ENCODE data around the gene EXOC6. TPM values are rescaled to one million over a fixed set of nuclear protein-coding genes. Genes with fewer than 3 reads are reported as not detected.

Gene EXOC6
- polyA plus RNA-seq, 6 donors from 2014 or later: 11.8 to 16.2 (median 14.4) TPM

DNA sequence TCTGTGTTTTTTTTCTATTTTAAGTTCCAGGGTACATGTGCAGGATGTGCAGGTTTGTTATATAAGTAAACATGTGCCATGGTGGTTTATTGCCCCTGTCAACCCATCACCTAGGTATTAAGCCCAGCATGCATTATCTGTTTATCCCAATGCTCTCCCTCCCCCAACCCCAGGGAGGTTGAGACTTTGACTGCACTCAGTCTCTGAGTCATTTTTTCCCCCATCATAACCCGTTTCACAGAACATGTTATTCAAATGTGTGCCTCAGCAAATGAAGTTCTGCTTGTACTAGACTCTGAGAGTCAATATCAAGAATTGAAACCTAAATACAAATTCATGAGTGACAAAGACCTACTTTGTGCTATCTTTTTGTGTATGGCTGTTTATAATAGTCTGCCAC lies 142.3 kb downstream of the EXOC6 start:
- H3K27me3 Mint-ChIP-seq: no peaks in the 10 kb centered on the region
- no peak for ATAC-seq (ENCODE audit: low read depth in 2 of 2)
- H3K4me1 Mint-ChIP-seq: peaks cover 0 to under 1% (median 0%) of the 10 kb centered on the region in 3 donors
- DNase-seq: no peak
- H3K36me3 Mint-ChIP-seq: peaks cover under 1 to 6% of the 10 kb centered on the region in 2 donors
- H3K9me3 Mint-ChIP-seq: no peaks in the 10 kb centered on the region
- no peak overlapping the region for H3K4me3 Mint-ChIP-seq
- peak overlapping the region in 2 of 6 donors; percentile 12 to 43 for H3K27ac Mint-ChIP-seq

DNA sequence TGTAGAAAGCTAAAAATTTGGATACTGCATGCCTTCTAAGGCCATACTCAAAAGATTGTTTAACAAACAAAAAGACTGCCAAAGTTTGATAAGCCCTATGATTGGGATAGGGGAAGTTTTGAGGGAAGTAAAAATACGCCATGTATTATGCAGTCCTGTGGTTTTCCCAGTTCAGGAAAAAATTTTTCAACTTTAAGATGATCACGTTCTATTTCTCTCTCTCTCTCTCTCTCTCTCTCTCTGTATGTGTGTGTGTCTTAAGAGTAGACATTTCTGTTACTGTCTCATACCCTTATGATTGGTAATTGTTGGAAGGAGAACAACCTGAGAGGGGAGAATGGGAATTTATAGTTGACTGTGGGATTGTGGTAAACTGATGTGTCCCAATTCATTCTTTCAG lies 143.2 kb downstream of the EXOC6 start:
- Mint-ChIP-seq H3K4me1 (no peaks in the 10 kb centered on the region), H3K27me3 (no peaks in the 10 kb centered on the region), H3K9me3 (no peaks in the 10 kb centered on the region), H3K27ac (no peak overlapping the region), H3K36me3 (peaks cover 0 to 6% of the 10 kb centered on the region in 2 donors), H3K4me3 (no peak overlapping the region)
- ATAC-seq (ENCODE audit: low read depth in 2 of 2) (no peak), DNase-seq (no peak)

DNA sequence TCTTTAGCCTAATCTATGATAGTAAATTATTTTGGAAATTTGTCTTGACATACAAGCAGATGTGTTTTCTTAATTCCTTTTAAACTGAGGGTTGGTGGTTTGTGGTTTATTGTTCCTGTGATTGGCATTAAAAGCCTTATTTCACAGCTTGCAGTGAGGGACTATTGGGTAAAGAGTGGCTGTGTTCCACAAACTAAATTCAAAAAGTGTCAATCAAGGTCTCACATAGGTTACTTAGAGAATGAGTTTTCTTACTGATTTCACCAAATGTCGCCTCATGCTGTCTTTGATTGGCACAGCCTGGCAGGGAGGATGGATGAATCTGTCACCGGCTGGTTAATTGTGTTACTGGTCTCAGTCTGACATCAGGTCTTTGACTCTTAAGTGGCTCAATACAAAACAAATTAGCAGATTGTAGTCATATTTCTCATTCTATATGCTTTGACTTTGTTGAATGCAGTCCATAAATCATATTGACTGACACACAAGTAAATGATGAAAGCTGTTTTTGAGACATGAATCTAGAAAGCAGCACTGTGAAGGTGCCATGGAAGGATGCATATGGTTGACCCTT lies 145.5 kb downstream of the EXOC6 start:
- Mint-ChIP-seq H3K27ac (peak overlapping the region in 1 of 6 donors; percentile 30), H3K9me3 (no peaks in the 10 kb centered on the region), H3K36me3 (no peaks in the 10 kb centered on the region), H3K4me1 (no peaks in the 10 kb centered on the region), H3K4me3 (no peak overlapping the region), H3K27me3 (no peaks in the 10 kb centered on the region)
- ATAC-seq (ENCODE audit: low read depth in 2 of 2) (no peak), DNase-seq (no peak)

DNA sequence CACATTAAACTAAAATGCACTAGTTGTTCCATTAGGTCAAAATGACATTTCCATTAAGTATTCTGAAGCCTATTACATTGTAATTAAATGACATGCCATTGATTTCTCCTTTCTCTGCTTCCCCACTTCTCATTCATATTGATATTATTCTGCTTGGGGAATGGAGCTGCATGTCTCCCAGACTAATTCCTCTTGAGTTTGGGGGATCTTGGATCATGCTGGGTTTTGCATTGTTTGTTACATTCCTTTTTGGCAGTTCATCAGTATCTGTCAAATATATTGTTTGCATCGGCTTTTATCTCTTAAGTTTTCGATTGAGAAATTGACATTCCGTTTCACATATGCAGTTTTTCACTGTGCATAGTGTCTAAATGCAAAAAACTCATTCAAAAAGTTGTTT lies 147.2 kb downstream of the EXOC6 start:
- no peak overlapping the region for H3K27ac Mint-ChIP-seq
- no peaks in the 10 kb centered on the region for H3K4me1 Mint-ChIP-seq
- DNase-seq (no peak), ATAC-seq (ENCODE audit: low read depth in 2 of 2) (no peak)
- H3K36me3 Mint-ChIP-seq: no peaks in the 10 kb centered on the region
- H3K4me3 Mint-ChIP-seq: no peak overlapping the region
- H3K27me3 Mint-ChIP-seq: no peaks in the 10 kb centered on the region
- H3K9me3 Mint-ChIP-seq: no peaks in the 10 kb centered on the region

DNA sequence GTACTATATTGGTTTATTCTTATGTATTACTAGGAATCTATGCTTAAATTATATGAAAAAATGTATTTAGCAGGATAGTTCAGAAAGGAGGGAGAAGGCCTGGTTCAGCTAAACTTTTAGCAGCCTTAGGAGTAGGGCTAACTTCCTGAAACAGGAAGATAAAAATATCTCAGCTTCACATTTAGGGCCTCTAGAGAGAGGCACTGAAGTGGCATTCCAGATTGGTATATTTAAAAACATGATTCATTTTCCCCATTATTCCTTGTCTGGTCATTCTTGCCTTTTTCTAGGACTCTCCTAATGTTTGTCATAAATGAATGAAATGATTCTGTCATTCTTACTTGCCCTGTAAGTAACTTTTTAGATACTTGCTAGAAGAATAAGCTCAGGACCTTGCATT lies 149.3 kb downstream of the EXOC6 start:
- DNase-seq (no peak), ATAC-seq (ENCODE audit: low read depth in 2 of 2) (no peak)
- no peak overlapping the region for H3K27ac Mint-ChIP-seq
- no peaks in the 10 kb centered on the region for H3K36me3 Mint-ChIP-seq
- H3K9me3 Mint-ChIP-seq: no peaks in the 10 kb centered on the region
- H3K4me3 Mint-ChIP-seq: no peak overlapping the region
- no peaks in the 10 kb centered on the region for H3K27me3 Mint-ChIP-seq
- no peaks in the 10 kb centered on the region for H3K4me1 Mint-ChIP-seq

DNA sequence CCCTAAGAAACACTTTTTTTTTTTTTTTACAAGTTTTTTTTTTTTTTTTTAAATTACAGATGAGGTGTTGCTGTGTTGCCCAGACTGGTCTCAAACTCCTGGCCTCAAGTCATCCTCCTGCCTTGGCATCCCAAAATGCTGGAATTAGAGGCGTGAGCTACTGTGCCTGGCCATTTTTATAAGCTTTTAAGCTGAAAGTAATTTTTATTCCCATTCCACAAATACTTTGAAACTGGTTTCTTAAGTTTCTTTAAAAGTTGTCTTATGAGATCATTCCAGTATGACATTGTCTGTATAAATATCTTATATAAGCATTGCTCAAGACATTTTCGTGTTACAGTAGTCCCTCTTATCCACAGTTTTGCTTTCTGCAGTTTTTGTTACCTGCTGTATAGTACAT lies 150.9 kb downstream of the EXOC6 start:
- Mint-ChIP-seq H3K4me3 (no peak overlapping the region), H3K27me3 (no peaks in the 10 kb centered on the region), H3K27ac (no peak overlapping the region), H3K36me3 (no peaks in the 10 kb centered on the region), H3K4me1 (no peaks in the 10 kb centered on the region), H3K9me3 (no peaks in the 10 kb centered on the region)
- DNase-seq (no peak), ATAC-seq (ENCODE audit: low read depth in 2 of 2) (no peak)

DNA sequence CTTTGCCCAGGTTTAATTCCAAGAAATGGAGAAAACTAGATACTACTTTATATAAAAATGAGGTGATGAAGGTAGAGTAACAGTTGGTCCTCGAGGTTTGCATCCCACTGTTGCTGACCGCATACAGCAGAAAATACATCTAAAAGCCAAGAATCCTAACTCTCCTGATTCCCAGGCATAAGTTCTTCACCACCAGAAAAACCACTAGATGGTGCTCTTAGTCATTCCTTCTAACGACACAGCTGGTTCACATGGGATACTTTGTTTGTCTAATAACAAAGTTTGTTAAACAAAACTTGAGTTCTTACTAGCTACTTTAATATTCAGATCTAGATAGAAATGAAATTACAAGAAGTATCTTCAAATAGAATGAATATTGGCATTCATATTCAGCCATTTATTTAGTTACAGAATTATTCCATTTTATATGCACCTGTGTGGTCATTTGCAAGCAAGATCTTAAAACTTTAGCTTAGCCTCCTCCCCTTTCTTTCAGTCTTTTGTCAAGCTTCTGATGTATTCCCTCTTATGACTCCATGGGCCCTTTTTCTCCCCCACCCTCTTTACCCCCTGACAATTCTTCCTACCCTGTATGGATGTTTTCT lies 158.2 kb downstream of the EXOC6 start:
- ATAC-seq (ENCODE audit: low read depth in 2 of 2) (no peak), DNase-seq (no peak)
- Mint-ChIP-seq H3K4me1 (no peaks in the 10 kb centered on the region), H3K4me3 (no peak overlapping the region), H3K36me3 (no peaks in the 10 kb centered on the region), H3K9me3 (no peaks in the 10 kb centered on the region), H3K27ac (no peak overlapping the region), H3K27me3 (no peaks in the 10 kb centered on the region)

DNA sequence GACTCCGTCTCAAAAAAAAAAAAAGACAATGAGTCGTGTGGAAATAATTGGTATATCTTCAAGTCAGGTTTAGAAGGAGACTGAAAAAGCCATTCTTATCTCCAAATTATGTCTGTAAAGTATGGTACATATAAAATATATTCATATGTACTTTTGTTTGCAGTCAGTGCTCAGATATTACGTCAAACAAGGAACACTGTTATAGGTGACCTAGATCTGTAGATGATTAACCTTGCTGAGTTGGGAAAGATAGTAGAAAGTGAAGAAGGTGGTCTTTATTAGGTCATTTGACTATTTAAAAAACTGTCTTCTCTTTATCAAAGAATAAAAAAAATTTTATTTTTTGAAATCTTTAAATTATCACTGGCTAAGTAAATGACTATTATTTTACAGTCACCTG lies 167.4 kb downstream of the EXOC6 start:
- H3K4me1 Mint-ChIP-seq: no peaks in the 10 kb centered on the region
- ATAC-seq (ENCODE audit: low read depth in 2 of 2): no peak

DNA sequence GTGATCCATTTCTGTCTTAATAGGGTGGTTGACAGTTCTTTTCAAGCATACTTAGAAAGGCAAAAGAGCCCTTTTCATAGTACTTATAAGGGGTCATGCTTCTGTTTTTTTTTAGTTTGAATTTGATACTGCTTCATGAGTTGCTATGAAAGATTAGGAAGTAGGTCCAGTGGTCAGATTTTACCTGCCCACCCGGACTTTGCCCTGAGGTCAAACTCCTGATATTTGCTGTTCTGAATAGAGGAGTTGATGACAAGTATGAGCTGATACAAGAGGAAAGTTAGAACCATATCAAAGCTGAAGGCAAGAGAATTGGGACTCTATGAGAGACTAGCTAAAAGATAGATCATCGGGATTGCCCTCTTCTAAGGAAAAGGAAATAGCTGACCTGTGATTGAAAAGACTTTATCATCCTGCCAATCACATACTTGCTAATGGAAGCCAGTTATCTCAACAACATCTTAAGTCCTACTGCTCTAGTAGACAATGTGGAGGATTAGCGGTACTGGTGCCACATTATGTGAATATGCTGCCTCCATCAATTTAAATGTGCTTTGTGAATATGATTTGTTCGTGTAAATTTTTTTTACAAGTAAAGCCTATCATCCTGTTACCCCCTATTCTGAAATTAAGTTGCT lies 174.8 kb downstream of the EXOC6 start:
- no peaks in the 10 kb centered on the region for H3K27me3 Mint-ChIP-seq
- no peak overlapping the region for H3K27ac Mint-ChIP-seq
- peaks cover 0 to 8% (median 4%) of the 10 kb centered on the region in 7 donors for H3K9me3 Mint-ChIP-seq
- ATAC-seq (ENCODE audit: low read depth in 2 of 2) (no peak), DNase-seq (no peak)
- no peak overlapping the region for H3K4me3 Mint-ChIP-seq
- H3K4me1 Mint-ChIP-seq: no peaks in the 10 kb centered on the region
- peaks cover 26 to 33% of the 10 kb centered on the region in 2 donors for H3K36me3 Mint-ChIP-seq

More for the DNA sequence above, 167.4 kb downstream of the EXOC6 start:
- no peaks in the 10 kb centered on the region for H3K9me3 Mint-ChIP-seq
- no peak for DNase-seq
- no peak overlapping the region for H3K4me3 Mint-ChIP-seq
- H3K36me3 Mint-ChIP-seq: peaks cover 2 to 15% of the 10 kb centered on the region in 2 donors
- H3K27me3 Mint-ChIP-seq: no peaks in the 10 kb centered on the region
- H3K27ac Mint-ChIP-seq: no peak overlapping the region

DNA sequence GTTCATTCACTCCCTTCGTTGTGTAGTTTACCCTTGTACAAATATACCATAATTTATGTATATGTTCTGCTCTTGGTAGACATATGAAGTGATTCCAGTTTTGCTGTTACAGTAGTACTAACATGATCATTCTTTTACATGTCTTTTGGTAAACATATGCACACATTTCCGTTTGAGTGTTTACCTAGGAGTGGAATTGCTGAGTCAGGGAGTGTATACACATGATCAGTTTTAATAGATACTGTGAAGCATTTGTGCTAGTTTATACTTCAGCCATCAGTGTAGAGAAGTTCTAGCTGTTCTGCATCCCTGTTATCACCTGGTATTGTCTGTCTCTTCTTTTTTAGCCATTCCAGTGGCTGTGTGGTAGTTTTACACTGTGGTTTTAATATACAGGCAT lies 177.8 kb downstream of the EXOC6 start:
- H3K36me3 Mint-ChIP-seq: peaks cover 20 to 25% of the 10 kb centered on the region in 2 donors
- H3K27ac Mint-ChIP-seq: no peak overlapping the region
- ATAC-seq (ENCODE audit: low read depth in 2 of 2) (no peak), DNase-seq (no peak)
- H3K9me3 Mint-ChIP-seq: peaks cover 0 to 8% (median 4%) of the 10 kb centered on the region in 7 donors
- no peaks in the 10 kb centered on the region for H3K4me1 Mint-ChIP-seq
- H3K27me3 Mint-ChIP-seq: no peaks in the 10 kb centered on the region
- H3K4me3 Mint-ChIP-seq: no peak overlapping the region

DNA sequence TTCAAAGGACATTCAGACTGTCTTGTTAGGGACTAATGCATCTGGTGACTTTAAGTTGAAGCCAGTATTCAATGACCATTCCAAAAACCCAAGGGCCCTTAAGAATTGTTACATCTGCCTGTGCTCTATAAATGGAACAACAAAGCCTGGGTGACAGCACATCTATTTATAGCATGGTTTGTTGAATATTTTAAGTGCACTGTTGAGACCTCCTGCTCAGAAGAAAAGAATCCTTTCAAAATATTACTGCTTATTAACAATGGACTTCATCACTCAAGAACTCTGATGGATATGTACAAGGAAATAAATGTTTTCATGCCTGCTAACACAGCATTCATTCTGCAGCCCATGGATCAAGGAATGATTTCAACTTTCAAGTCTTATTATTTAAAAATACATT lies 179.2 kb downstream of the EXOC6 start:
- H3K36me3 Mint-ChIP-seq: peaks cover 18 to 22% of the 10 kb centered on the region in 2 donors
- H3K4me1 Mint-ChIP-seq: peaks cover 0 to 3% (median under 1%) of the 10 kb centered on the region in 3 donors
- DNase-seq (no peak), ATAC-seq (ENCODE audit: low read depth in 2 of 2) (no peak)
- peaks cover 0 to 8% (median 4%) of the 10 kb centered on the region in 7 donors for H3K9me3 Mint-ChIP-seq
- no peaks in the 10 kb centered on the region for H3K27me3 Mint-ChIP-seq
- no peak overlapping the region for H3K27ac Mint-ChIP-seq
- H3K4me3 Mint-ChIP-seq: no peak overlapping the region

DNA sequence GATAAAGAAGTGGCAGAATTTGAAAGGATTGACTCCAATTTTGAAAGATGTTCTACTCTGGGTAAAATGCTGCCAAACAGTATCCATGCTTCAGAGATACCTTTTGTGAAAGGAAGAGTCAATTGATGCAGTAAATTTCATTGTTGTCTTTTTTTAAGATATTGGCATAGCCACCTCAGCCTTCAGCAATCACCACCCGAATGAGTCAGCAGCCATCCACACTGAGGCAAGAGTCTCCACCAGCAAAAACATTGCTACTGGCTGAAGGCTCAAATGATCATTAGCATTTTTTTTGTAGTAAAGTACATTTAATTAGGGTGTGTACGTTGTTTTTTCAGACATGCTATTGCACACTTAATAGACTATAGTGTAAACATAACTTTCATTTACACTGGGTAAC lies 180.6 kb downstream of the EXOC6 start:
- H3K27ac Mint-ChIP-seq: no peak overlapping the region
- ATAC-seq (ENCODE audit: low read depth in 2 of 2) (no peak), DNase-seq (no peak)
- H3K4me3 Mint-ChIP-seq: no peak overlapping the region
- H3K4me1 Mint-ChIP-seq: peaks cover 0 to 4% (median 3%) of the 10 kb centered on the region in 3 donors
- H3K9me3 Mint-ChIP-seq: peaks cover 0 to 8% (median 4%) of the 10 kb centered on the region in 7 donors
- no peaks in the 10 kb centered on the region for H3K27me3 Mint-ChIP-seq
- H3K36me3 Mint-ChIP-seq: peaks cover 18 to 22% of the 10 kb centered on the region in 2 donors

DNA sequence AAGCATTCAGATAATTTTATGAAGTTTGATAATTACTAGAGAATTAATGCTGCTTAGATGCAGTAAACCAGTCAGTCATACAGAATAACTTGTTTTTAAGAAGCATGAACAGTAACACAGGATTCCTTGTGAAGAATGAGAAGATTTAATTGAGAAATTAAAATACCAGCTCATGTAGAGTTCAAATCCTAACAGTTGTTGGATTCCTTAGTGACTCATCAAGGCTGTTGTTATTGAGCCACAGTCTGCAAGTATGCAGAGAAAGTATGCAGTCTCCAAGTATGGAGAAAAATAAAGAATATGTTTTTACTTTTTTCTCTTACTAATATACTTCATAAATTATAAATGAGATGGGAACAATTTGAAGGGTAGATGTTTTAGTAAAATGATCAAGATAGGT lies 182.1 kb downstream of the EXOC6 start:
- Mint-ChIP-seq H3K4me1 (peaks cover 0 to 4% (median 3%) of the 10 kb centered on the region in 3 donors), H3K4me3 (no peak overlapping the region), H3K36me3 (peaks cover 18 to 22% of the 10 kb centered on the region in 2 donors), H3K27ac (no peak overlapping the region), H3K9me3 (peaks cover 0 to 8% (median 4%) of the 10 kb centered on the region in 7 donors), H3K27me3 (no peaks in the 10 kb centered on the region)
- DNase-seq (no peak), ATAC-seq (ENCODE audit: low read depth in 2 of 2) (no peak)

Data from naive B cell (primary cell).